CD4-positive, alpha-beta T cell treated with Interleukin-6 for 4 hours (primary cell): ENCODE measurements around the gene POGLUT2.
A peak's percentile ranks its signal among the peaks of the same experiment; 100 is the strongest.

Source experiments
- DNase-seq: peaks from one replicate; pipeline ENCODE4 v3.0.0-alpha.2; 2020; ENCODE audit warnings: mixed read lengths

POGLUT2 gene

GRCh38 chr13:102798581-102799425 is at the start of gene POGLUT2, which contains the start of gene BIVM:
POGLUT2 (minus strand) TSS chr13:102798976; CDS start chr13:102798670, 306 bp downstream.
BIVM (plus strand) TSS chr13:102799119; CDS start chr13:102807268, 8,149 bp downstream.
- peak; percentile 65 for DNase-seq

DNA sequence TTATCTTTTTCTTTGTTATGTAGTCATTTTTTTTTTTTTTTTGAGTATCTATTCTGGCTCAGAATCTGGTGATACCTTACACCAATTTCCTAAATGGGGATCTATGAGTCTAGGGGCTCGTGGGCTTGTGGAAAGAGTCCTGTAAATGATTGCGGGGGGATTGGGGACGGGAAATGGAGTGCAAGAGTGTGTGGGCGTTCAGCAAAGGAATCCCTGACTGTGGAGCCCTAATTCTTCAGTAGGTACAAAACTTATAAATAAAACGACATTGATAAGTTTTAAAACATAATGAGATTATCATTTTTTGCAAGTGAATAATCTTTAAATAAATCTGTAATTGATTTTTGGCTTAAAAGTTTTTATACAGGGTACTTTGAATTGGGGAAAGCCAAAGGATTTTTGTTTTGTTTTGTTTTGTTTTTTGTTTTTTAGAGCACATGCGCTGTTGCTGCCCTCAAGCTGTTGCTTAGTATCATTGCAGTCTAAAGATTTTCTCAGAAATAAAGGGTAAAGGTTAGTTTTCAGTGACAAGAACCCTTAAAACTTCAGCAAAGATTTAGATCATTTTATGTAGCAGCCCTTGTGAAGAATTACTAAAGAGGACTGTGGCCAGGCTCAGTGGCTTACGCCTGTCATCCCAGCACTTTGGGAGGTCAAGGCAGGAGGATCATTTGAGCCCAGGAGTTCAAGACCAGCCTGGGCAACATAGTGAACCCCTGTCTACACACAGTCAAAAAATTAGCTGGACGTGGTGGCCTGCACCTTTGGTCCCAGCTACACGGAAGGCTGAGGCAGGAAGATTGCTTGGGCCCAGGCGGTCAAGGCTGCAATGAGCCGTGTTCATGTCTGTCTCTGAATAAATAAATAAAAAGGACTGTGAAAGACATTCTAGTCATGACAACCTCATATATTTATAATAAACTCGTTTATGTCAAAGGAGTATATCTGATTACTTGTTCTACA is 48.8 kb upstream of the POGLUT2 start:
- peak; percentile 16 for DNase-seq

GRCh38 chr13:102846261-102847015 is 47.7 kb upstream of the POGLUT2 start:
- peak; percentile 61 for DNase-seq

DNA sequence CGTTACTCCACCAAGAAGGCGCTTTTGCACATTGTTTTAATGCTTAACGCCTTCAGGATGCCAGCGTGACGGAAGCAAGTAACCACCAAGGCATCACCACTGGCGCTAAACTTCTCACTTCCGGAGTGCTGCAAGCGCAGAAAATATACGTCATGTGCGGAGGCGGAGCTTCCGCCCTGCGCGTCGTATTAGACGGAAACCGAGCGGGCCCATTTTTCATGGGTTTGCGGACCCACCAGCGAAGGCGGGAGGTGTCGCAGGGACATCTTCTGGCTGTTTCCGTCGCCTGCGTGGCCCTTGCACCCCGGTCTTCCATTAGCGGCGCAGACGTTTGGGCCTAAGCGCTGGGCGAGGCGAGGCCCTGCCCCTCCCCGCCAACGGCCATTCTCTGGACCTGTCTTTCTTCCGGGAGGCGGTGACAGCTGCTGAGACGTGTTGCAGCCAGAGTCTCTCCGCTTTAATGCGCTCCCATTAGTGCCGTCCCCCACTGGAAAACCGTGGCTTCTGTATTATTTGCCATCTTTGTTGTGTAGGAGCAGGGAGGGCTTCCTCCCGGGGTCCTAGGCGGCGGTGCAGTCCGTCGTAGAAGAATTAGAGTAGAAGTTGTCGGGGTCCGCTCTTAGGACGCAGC is 47.0 kb upstream of the POGLUT2 start, which contains the start of gene ERCC5:
TSS of gene ERCC5 (plus strand) at position 403 of the 631 bp plus-strand sequence. CDS start 235 bp downstream, outside the sequence.
- DNase-seq, result peak; percentile 96

- DNase-seq, result no peak
Observed at GRCh38 chr13:102845289-102845629, 46.5 kb upstream of the POGLUT2 start.

- DNase-seq, result no peak
Observed at GRCh38 chr13:102839462-102839861, 40.7 kb upstream of the POGLUT2 start.

DNA sequence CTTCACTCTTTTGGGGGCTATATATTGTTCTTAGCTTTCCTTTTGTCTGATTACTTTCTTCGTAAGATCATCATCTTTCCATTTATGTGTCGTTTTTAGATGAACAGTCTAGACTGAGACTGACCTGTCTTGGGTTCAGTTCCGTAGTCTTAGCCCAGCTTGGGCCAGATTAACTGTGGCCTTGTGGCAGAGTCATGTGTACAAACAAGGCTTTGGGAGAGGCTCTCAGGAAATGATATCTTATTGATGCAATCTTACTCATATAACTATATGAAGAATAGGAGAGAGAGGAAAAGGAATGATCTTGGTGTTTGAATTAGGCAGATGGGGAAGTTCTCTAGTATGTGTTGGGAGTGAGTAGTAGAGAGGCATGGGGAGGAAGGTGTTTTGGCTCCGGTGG is 40.2 kb upstream of the POGLUT2 start:
- no peak for DNase-seq

DNA sequence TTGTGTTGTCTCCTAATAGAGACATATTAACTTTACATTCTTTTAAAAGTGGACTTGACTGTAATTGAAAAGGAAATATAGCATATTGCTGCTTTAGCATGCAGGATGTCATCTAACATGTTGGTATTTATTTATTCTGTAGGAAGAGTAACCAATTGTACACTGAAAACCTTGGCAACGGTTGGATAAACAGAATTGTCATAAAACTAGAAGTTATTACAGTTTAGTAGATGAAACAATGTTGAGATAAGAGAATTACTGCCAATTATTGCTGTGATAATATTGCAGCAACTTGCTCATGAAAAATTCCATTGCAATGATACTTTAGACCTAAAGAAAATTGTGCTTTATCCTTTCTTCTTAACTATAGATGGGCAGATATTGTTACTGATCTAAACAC is 39.5 kb upstream of the POGLUT2 start:
- DNase-seq, result no peak

- no peak for DNase-seq
Observed at GRCh38 chr13:102836471-102836870, 37.7 kb upstream of the POGLUT2 start.

GRCh38 chr13:102830646-102831045 is 31.9 kb upstream of the POGLUT2 start:
- DNase-seq, result no peak

DNA sequence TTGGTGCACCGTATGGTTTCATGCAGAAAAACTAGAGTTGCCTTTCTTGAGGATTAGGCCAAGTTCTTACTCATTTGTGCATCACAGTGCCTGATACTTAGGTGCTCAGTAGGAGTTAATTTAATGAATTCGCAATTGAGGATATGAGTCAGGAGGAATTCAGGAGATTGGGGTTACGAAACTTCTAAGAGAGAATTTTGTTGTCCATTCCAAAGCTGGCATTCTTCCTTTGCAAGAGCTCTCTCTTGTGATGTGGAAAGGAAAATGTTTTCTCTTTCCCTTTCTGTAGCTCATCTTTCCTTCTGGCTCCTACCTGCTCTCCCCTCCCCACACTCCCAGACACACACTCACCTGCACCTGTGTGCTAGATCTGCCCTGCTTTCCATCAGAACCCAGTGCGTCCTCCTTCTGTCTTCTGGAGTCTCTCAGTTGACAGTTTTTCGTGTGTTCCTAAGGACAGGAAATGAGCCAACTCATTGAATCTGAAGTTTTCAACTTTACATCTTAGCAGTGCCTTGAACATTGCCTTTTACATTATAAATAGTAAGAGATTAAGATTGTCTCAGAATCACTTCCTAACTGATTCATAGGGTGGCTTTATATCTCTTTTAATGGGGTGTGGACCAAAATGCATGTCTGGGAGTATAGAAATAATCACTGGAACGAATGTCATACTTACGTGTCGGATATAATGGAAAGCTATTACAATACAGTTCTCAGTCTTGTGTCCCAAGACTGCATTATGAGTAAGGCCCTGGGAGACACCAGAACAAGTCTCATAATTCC is 27.3 kb upstream of the POGLUT2 start:
- no peak for DNase-seq

DNA sequence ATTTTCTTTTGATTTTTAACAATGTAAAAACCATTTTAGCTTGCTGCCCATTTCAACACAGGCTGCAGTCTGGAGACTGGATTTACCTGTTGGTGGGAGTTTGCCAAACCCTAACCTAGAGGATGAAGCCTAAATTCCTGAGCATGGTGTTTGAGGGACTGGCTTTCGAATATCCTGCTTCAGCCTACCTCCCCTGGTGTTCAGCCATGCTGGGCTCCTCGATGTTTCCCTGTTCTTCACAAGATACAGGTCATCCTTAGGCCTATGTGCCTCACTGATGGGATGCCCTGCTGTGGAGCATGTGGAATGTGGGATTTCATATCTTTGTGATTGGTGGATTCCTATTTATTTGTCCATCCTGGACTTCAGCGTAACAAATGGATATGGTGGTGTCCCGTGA is 26.6 kb upstream of the POGLUT2 start:
- DNase-seq, result no peak

- DNase-seq, result no peak
Observed at GRCh38 chr13:102817907-102818306, 19.1 kb upstream of the POGLUT2 start.

DNA sequence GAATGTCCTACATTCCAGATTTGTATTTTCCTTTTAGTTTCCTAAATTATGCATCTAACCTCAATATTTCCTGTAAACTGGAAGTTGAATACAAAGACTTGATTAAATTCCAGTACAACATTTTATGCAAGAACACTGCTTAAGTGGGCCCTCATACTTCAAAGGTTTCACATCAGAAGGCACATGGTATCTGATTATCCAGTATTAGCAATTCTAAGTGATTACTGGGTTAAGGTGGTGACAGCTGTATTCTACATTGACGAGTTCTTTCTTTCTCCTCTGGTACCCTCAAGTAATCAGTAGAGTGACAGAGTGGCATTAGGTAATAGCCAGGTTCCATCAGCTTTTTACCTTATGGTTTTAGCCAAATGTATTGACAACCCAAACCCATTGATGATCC is 18.5 kb upstream of the POGLUT2 start:
- no peak for DNase-seq

GRCh38 chr13:102816708-102817107 is 17.9 kb upstream of the POGLUT2 start:
- no peak for DNase-seq

- no peak for DNase-seq
Observed at GRCh38 chr13:102815788-102816187, 17.0 kb upstream of the POGLUT2 start.

- no peak for DNase-seq
Observed at GRCh38 chr13:102814793-102815192, 16.0 kb upstream of the POGLUT2 start.

DNA sequence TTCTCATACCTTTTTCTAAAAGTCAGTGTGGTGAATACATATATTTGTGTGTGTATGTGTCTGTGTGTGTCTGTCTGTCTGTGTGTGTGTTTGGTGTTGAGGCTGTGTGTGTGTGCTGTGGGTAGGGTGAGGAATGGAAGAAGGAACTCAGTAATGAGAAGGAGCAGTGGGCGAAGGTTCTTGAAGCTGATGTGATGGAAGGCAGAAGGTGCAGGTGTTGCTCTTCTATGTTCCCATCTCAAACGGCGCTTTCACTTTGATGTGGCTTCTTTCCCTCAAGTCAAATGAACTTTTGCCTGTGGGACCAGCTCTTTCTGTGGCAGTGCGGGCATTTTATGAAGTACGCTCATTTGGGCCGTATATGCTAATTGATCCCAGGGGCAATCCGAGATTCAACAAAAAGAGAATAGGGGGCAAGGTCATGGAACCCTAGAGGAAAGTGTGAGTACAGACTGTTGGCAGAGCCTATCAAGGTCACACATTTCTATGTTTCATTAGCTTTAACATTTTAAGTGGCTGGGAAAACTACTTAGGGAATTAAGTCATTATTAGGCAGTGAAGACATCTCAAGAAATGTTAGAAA is 15.3 kb upstream of the POGLUT2 start:
- DNase-seq, result no peak

DNA sequence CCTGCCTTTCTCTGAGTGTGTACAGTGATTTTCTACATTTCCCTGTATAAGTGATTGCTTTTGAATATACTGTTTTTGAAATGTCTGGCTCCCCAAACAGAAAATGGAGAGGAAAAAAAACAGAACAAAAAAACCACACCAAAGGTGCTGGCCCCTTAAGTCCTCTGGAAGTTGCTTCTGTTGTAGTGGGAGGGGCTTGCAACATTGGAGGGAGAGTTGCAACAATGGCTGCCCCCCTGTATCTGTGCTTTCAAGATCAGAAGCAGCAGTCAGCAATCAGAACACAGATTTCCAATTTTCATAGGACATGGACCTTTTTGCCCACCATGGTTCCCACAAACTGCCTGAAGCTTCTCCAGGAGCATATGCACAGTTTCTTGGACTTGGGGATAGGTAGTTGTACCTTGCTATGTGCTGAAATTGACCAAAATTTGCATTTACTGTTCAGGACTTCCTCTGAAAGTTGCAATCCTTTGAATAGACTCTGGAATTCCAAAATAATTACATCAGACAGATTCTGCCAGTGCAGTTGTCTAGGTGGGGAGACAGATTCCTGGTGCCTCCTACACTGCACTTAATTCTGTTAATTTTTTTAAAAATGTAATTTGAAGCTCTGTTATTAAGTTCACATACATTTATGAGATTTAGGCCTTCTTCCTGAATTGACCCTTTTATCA is 14.0 kb upstream of the POGLUT2 start:
- no peak for DNase-seq

- DNase-seq, result no peak
Observed at GRCh38 chr13:102807699-102808098, 8.9 kb upstream of the POGLUT2 start.
